ENCODE measurements around the gene ATF7.
"Not testable (repeated sequence)": the region's sequence is repeated elsewhere in the genome, so short reads cannot be mapped to it uniquely, and the experiment has no call there.

ATF7 gene

DNA sequence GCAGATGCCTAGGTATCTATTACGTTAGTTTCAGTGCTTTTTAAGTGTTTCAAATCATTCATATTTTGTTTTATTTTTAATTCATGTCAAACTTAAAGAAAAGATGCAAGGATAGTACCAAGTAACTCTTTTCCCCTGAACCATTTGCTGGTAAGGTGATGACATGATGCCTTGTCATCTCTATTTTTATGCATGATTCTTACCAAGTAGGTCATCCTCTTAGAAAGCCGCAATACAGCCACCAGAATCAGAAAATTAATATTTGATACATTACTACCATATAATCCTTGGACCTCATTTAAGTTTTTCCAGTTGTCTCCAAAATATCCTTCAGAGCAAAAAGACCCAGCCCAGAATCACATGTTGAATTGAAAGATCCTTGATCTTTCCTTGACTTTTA, 27.4 kb upstream of the ATF7 start:
- TF ChIP-seq, protein P1, sequence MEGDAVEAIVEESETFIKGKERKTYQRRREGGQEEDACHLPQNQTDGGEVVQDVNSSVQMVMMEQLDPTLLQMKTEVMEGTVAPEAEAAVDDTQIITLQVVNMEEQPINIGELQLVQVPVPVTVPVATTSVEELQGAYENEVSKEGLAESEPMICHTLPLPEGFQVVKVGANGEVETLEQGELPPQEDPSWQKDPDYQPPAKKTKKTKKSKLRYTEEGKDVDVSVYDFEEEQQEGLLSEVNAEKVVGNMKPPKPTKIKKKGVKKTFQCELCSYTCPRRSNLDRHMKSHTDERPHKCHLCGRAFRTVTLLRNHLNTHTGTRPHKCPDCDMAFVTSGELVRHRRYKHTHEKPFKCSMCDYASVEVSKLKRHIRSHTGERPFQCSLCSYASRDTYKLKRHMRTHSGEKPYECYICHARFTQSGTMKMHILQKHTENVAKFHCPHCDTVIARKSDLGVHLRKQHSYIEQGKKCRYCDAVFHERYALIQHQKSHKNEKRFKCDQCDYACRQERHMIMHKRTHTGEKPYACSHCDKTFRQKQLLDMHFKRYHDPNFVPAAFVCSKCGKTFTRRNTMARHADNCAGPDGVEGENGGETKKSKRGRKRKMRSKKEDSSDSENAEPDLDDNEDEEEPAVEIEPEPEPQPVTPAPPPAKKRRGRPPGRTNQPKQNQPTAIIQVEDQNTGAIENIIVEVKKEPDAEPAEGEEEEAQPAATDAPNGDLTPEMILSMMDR (IDR thresholded peaks at IDR 0.05; ENCODE audit: insufficient read depth, low read length, missing control alignments) = no peak
- CTCF ChIA-PET = interaction anchor here (2.3 kb wide), 1 partner anchor 22 kb away, joined by 10 read pairs; the partner anchor contains the start of gene ATP5MC2
- H3K4me3 ChIP-seq (ENCODE audit: low read depth, low read length) = no peak overlapping the region
- no peak for DNase-seq (ENCODE audit: low read depth, low spot score)
- POLR2A ChIA-PET = no interaction called here

DNA sequence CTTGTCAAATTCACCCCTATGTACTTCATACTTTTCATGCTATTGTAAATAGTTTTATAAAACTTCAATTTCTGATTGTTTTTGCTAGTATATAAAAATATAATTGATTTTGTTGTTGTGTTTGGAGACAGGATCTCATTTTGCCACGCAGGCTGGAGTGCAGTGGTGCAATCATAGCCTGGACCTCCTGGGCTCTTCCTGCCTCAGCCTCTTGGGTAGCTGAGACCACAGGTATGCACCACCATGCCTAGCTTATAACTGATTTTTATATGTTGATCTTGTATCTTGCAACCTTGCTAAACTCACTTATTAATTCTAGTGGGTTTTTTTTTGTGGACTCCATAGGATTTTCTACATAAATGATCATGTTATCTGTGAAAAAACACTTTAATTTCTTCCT, 26.2 kb upstream of the ATF7 start:
- ChIA-PET POLR2A (no interaction called here), CTCF (interaction anchor here (1.2 to 2.3 kb wide), 2 partner anchors 23 to 108 kb away, joined by 3 to 10 read pairs; partner anchors contain the start of gene ATP5MC2)
- no peak overlapping the region for H3K4me3 ChIP-seq (ENCODE audit: low read depth, low read length)
- TF ChIP-seq, protein P1 (IDR thresholded peaks at IDR 0.05; ENCODE audit: insufficient read depth, low read length, missing control alignments) = no peak
- peak; percentile 59 for DNase-seq (ENCODE audit: low read depth, low spot score)

DNA sequence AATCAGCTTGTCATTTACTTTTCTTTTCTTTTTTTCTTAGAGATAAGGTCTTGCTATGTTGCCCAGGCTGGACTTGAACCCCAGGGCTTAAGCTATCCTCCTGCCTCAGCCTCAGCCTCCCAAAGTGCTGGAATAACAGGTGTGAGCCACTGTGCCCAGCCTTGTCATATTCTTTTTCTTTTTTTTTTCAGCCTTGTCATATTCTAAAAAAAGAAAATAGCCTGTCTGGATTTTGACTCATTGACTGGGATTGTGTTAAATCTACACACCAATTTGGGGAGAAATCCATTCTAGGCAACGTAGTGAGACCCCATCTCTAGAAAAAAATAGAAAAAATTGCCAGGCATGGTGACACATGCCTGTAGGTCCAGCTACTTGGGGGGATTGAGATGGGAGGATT, 25.6 kb upstream of the ATF7 start:
- POLR2A ChIA-PET = no interaction called here
- TF ChIP-seq, protein P1 (IDR thresholded peaks at IDR 0.05; ENCODE audit: insufficient read depth, low read length, missing control alignments) = no peak
- CTCF ChIA-PET = interaction anchor here (0.7 to 2.3 kb wide), 4 partner anchors 24 to 109 kb away, joined by 3 to 10 read pairs (median 4); partner anchors contain the start of gene ATP5MC2
- DNase-seq (ENCODE audit: low read depth, low spot score) = no peak
- H3K4me3 ChIP-seq (ENCODE audit: low read depth, low read length) = no peak overlapping the region

DNA sequence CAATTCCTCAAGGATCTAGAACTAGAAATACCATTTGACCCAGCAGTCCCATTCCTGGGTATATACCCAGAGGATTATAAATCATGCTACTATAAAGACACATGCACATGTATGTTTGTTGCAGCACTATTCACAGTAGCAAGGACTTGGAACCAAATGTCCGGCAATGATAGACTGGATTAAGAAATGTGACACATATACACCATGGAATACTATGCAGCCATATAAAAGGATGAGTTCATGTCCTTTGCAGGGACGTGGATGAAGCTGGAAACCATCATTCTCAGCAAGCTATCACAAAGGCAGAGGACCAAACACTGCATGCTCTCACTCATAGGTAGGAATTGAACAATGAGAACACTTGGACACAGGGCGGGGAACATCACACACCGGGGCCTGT, 20.1 kb upstream of the ATF7 start:
- DNase-seq (ENCODE audit: low read depth, low spot score); POLR2A ChIA-PET; CTCF ChIA-PET; H3K4me3 ChIP-seq (ENCODE audit: low read depth, low read length): not testable (repeated sequence)

DNA sequence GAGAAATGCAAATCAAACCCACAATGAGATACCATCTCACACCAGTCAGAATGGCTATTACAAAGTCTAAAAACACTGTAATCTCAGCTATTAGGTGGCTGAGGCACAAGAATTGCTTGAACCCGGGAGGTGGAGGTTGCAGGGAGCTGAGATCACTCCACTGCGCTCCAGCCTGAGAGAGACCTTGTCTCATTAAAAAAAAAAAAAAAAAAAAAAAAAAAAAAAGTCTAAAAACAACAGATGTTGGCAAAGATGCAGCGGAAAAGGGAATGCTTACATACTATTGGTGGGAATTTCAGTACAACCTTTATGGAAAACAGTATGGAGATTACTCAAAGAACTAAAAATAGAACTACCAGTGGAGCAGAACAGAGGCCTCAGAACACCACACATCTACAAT, 19.0 kb upstream of the ATF7 start:
- ChIA-PET POLR2A (interaction anchor here (0.5 to 0.6 kb wide), 2 partner anchors 19 to 34 kb away, joined by 3 to 5 read pairs; partner anchors contain the start of gene ATF7), CTCF (no interaction called here)
- TF ChIP-seq, protein P1 (IDR thresholded peaks at IDR 0.05; ENCODE audit: insufficient read depth, low read length, missing control alignments) = no peak
- no peak overlapping the region for H3K4me3 ChIP-seq (ENCODE audit: low read depth, low read length)
- no peak for DNase-seq (ENCODE audit: low read depth, low spot score)

DNA sequence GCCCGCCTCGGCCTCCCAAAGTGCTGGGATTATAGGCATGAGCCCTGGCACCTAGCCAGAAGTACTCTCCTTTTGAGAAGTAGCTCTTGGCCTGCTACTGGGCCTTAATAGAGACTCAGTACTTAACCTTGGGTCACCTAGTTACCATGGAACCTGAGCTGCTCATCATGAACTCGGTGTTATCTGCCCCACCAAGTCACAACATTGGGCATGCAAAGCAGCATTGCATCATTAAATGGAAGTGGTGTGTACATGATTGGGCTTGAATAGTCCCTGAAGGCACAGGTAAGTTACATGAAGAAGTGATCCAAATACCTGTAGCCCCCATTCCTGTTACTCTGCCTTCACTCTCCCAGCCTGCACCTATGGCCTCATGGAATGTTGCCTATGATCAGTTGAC, 18.0 kb upstream of the ATF7 start:
- ChIA-PET CTCF (no interaction called here), POLR2A (no interaction called here)
- DNase-seq (ENCODE audit: low read depth, low spot score) = no peak
- no peak overlapping the region for H3K4me3 ChIP-seq (ENCODE audit: low read depth, low read length)
- TF ChIP-seq, protein P1 (IDR thresholded peaks at IDR 0.05; ENCODE audit: insufficient read depth, low read length, missing control alignments) = no peak

DNA sequence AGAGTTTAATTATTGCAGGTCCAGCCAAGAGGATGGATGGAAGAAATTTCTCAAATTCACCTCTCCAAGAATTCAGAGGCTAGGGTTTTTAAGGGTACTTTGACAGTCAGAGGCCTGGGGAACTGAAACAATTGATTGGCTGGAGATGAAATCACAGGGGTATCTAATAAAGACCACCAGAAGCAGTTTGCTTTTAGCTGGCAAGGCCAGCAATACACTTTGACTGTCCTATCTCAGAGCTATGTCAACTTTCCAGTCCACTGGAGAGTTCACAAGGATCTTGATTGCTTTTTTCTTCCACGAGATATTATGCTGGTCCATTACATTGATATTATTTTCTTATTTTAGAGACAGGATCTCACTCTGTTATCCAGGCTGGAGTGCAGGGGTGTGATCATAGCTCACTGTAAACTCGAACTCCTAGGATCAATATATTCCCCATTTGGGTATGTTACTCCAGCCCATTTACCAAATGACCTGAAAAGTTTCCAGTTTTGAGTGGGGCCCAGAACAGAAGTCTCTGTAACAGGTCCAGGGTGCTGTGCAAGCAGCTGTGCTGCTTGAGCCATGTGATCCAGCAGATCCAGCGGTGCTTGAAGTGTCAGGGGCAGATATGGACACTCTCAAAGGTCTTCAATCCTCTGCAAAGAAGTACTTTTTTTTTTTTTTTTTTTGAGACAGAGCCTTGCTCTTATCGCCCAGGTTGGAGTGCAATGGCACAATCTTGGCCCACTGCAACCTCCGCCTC, 17.2 kb upstream of the ATF7 start:
- CTCF ChIA-PET = no interaction called here

More for the DNA sequence above, 17.2 kb upstream of the ATF7 start:
- POLR2A ChIA-PET = no interaction called here
- H3K4me3 ChIP-seq (ENCODE audit: low read depth, low read length) = no peak overlapping the region
- TF ChIP-seq, protein P1 (IDR thresholded peaks at IDR 0.05; ENCODE audit: insufficient read depth, low read length, missing control alignments) = no peak
- no peak for DNase-seq (ENCODE audit: low read depth, low spot score)

All from AG04449 (cell line).